Measurements from ENCODE around the gene GPR65. TPM values are rescaled to one million over a fixed set of nuclear protein-coding genes. Genes with fewer than 3 reads are reported as not detected.
"Not testable (repeated sequence)": the region's sequence is repeated elsewhere in the genome, so short reads cannot be mapped to it uniquely, and the experiment has no call there.

Gene GPR65
- total RNA-seq, 1 donor from 2014 or later, result 0.05 TPM

- no peak for DNase-seq (ENCODE audit: low read depth)
Measured at GRCh38 chr14:88003425-88003824, 1.5 kb upstream of the GPR65 start.

DNA sequence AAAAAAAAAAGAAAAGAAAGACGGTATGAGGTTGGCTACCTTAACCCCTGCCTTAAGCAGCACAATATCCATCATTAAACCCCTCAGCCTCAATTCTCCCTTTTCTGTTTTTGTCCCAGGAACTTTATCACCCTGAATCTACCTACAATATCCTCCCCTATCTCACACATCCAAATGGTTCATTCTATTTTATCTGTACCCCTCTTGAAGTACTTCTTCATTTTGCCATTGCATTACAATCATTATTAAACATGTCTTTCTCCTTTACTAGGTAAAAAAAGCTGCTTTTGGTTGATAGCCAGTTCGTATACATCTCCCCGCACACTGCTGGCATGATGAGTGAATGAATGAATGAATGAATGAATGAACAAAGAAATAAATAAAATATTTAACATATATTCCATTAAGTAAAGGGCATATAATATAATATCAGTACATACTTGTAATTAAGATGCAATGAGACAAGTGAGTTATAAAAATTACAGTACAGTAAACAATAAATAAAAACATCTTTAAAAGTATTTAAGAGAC lies 364 bp upstream of the GPR65 start:
- DNase-seq (ENCODE audit: low read depth), result no peak

DNA sequence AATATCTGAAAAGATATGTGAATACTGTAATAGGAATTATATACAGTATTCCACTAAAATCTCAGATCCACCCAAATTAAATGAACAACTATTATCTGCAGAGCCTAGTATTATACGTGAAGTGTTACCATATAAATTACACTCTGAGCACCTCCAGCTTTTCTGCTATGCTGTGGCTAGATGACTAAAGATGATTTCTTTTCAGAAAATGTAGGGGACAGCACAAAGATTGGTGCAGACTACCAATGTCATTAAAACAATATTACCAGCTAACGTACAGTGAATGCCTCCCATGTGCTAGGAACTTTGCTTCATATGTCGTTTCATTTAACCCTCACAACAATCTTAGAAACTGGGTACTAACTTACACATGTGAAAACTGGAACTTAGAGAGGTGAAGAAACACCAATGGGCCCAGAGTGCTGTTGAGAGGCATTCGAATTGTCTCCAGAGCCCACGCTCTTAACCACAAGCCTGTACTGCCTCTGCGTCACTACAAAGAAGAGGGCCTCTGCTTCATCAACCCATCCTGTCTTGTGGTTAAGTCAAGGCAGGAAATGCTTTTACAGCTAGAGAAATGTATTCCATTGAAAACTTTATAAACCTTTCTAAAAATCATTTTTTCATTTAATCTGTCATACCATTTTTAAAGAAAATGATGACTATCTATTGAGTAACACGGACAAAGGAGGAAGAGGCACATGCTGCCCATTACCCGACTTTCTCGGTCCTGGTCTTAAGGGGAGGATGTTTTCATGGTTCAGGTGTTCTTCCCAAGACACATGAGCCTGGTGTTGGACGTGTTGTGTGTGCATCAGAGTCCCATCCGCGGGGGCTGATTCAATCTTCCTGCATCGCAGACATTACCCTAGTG lies 1.3 kb downstream of the GPR65 start:
- DNase-seq (ENCODE audit: low read depth), result no peak

- DNase-seq (ENCODE audit: low read depth), result no peak
Measured at GRCh38 chr14:88007608-88008007, 2.7 kb downstream of the GPR65 start.

- no peak for DNase-seq (ENCODE audit: low read depth)
Measured at GRCh38 chr14:88008039-88008742, 3.3 kb downstream of the GPR65 start.

DNA sequence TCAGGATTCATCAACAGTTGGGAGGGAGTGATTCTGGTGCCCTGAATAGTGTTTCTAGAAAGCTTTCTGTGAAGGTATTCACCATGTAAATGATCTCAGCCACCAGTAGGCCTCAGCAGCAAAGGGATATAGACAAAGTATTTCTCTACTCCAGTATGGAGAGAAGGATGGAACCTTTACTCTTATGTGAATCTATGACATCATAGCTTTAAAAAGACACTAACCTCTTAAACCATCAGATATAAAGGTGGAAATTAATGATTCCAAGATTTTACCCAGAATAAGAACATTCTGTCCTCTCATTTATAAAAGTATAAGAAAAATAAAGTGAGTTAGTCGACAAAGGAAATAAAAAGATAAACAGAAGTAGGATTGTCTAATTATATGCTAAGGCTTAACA lies 4.6 kb downstream of the GPR65 start:
- DNase-seq (ENCODE audit: low read depth), result no peak

- no peak for DNase-seq (ENCODE audit: low read depth)
Measured at GRCh38 chr14:88010331-88010730, 5.4 kb downstream of the GPR65 start.

- no peak for DNase-seq (ENCODE audit: low read depth)
Measured at GRCh38 chr14:88012495-88012894, 7.6 kb downstream of the GPR65 start.

DNA sequence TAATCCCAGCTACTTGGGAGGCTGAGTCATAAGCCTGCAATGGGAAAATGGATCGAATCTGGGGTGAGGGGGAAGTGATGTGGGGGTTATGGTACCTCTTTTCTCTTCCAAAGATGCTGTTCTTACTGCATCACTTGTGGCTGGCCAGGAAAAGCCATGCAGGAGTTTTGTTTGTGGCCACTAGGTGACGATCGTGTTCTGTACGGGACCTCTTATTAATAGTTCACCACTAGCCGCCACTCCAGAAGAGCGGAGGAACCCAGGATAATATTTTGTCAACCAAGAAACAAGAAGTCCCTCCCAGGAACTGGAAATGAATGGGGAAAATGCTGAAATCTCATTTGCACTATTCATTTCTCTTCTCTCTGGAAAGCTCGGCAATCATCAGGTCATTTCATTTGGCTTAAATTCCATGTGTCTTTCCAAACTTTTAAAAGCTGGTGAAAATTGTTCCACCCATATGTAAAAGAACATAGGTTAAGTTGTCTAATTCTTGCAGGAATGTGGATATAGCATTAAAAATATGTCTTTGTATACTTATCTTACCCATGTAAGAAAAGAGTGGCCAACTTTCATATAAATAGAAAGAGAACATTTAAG lies 8.9 kb downstream of the GPR65 start:
- DNase-seq (ENCODE audit: low read depth), result peak; percentile 75

DNA sequence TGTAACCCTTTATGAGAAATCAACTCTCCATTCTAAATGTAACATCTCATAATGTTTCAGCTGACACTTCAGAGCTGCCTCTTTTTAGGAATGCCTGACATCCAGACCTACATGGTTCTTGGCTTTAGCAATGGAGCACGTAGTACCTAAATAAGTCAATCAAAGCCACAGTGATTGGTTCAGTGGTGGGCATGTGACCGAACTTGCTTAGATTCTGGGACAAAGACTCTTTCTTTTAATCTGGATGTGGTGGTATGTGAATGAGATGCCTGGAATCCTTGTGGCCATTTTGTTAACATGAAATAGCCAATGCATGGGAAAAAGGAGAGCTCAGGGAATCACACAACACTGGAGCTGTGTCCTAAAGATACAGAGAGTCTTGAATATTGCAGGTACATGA lies 11.8 kb downstream of the GPR65 start:
- DNase-seq (ENCODE audit: low read depth), result no peak

- no peak for DNase-seq (ENCODE audit: low read depth)
Measured at GRCh38 chr14:88017535-88017934, 12.6 kb downstream of the GPR65 start.

DNA sequence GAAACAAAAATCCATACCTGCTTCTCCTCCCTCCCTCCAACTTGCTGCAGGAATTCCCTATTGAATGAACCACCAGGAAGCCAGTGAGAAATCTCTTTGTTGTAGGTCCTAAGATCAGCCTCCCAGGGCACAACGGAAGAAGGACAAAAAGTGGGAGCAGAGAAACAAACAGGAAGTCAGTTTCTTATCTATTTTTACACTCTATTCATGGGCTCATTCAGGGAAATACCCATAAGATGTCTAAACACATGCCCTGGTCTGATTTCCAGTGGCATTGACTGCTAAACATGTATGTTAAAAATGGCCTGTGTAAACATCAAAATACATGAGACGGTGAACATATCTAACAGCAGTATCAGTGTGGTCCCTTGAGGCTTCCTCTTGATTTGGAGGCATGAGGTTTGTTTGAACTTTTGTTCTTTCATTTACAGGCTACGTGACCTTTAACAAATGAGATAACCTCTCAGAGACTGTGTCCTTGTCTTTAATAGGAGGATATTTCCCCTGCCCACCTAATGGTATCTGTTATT lies 18.8 kb downstream of the GPR65 start:
- DNase-seq (ENCODE audit: low read depth), result no peak

DNA sequence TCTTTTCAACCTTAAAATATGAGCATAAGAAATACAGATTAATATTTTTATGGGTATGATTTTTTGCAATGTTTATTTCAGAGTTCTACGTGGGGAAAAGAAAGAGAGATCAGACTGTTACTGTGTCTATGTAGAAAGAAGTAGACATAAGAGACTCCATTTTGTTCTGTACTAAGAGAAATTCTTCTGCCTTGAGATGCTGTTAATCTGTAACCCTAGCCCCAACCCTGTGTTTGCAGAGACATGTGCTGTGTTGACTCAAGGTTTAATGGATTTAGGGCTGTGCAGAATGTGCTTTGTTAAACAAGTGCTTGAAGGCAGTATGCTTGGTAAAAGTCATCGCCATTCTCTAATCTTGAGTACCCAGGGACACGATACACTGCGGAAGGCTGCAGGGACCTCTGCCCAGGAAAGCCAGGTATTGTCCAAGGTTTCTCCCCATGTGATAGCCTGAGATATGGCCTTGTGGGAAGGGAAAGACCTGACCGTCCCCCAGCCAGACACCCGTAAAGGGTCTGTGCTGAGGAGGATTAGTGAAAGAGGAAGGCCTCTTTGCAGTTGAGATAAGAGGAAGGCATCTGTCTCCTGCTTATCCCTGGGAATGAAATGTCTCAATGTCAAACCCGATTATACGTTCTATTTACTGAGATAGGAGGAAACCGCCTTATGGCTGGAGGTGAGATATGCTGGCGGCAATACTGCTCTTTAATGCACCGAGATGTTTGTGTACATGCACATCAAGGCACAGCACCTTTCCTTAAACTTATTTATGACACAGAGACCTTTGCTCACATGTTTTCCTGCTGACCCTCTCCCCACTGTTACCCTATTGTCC lies 19.5 kb downstream of the GPR65 start:
- DNase-seq (ENCODE audit: low read depth), result not testable (repeated sequence)

GRCh38 chr14:88025313-88025712 lies 20.4 kb downstream of the GPR65 start:
- DNase-seq (ENCODE audit: low read depth), result no peak

DNA sequence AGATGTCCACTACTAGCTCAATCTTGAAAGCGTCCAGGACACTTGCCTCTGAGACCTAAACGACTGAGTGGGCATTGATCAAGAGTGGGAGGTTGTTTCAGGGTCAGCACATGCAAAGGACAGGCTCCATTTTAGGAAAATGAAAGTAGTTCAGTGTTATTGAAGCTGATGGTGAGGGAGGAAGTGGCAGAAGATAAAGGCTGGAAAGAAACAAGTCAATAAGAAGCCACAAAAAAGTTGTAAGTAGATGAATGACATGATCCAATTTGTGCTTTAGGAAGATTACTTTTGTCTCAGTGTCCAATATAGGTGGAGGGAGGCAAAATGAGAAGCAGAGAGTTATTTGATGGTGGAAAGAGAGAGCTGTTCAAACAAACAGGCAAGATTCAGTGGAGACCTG lies 22.0 kb downstream of the GPR65 start:
- DNase-seq (ENCODE audit: low read depth), result no peak

GRCh38 chr14:88029500-88029899 lies 24.6 kb downstream of the GPR65 start:
- DNase-seq (ENCODE audit: low read depth), result no peak

GRCh38 chr14:88030079-88030478 lies 25.1 kb downstream of the GPR65 start:
- DNase-seq (ENCODE audit: low read depth), result no peak

DNA sequence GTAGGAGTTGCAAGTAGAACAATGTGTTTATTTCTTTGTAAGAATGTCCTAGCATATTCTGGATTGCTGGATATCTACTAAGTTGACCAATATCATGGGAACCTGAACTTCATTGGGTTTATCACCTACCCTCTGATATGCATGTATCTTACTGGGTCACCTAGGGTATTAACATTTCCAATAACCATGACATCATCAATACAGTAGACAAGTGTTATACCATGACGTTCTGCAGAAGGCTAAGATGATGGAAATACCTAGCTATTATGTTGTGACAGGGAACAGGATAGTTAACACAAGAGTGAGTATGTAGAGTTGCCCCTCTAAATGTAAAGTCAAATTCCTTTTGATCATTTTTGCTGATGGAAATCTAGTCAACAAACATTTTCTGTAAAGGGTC lies 26.0 kb downstream of the GPR65 start:
- DNase-seq (ENCODE audit: low read depth), result no peak

- no peak for DNase-seq (ENCODE audit: low read depth)
Measured at GRCh38 chr14:88032373-88032772, 27.4 kb downstream of the GPR65 start.

GRCh38 chr14:88034076-88034475 lies 29.1 kb downstream of the GPR65 start:
- no peak for DNase-seq (ENCODE audit: low read depth)

GRCh38 chr14:88036422-88036821 lies 31.5 kb downstream of the GPR65 start:
- DNase-seq (ENCODE audit: low read depth), result no peak
